IPS DF 4.7 (cell line): ENCODE measurements around the gene TFDP2.

Experiments
- DNase-seq: peaks from one replicate; pipeline ENCODE4 v3.0.0-alpha.2; 2013; ENCODE audit warnings: low spot score; ENCODE audit errors: extremely low read depth

TFDP2 gene

DNA sequence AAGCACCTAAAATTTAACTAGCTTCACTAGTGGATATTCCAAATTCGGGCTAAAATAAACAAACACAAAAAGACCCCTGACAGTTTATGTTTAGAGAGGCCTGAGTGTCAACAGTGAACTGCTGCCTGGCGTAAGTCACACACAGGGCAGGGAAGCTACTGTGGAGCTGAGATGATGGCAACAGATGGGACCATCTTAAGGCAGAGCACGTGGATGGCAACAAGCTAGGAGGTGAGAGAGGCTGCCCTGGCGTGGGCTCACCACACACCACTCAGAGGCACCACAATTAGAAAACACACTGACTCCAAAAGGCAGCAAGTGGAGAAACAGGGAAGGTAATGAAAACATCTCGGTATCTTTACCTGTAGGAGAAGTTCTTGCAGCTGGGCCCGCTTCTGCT is 179.6 kb downstream of the TFDP2 start:
- DNase-seq, result no peak

DNA sequence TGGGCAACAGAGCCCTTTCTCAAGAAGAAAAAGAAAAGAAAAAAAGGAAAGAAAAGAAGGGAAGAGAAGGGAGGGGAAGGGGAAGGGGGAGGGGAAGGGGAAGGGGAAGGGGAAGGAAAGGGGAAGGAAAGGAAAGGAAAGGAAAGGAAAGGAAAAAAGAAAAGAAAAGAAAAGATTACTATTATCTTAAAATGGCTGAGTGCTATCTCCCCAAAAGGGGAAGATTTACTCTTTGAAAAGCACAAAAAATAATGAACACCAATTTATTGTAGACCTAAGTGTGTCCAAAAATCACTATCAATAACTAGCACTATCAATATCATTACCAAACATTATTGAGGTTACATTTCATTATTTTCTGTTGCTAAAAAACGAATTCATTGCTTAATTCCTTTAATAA is 183.9 kb downstream of the TFDP2 start:
- DNase-seq, result no peak

DNA sequence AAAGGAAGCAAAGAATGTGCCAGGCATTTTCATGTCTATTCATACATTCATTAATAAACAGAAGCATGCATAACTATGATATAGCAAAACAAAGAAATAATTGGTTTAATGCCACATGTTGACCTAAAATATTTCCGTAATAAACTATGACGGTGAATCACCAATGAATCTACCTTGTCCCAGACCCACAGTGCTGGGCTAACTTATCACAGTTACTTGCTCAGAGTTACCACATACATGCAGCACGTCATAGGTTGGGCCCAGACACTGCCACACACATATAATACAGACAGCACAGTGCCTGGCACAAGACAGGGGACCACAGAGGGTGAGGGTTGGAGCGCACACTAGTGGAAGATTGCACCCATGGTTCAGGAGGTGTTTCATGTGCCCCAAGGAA is 186.0 kb downstream of the TFDP2 start:
- no peak for DNase-seq

GRCh38 chr3:141960731-141961130 is 188.6 kb downstream of the TFDP2 start:
- no peak for DNase-seq

GRCh38 chr3:141959589-141960554 is 189.5 kb downstream of the TFDP2 start:
- DNase-seq, result no peak

DNA sequence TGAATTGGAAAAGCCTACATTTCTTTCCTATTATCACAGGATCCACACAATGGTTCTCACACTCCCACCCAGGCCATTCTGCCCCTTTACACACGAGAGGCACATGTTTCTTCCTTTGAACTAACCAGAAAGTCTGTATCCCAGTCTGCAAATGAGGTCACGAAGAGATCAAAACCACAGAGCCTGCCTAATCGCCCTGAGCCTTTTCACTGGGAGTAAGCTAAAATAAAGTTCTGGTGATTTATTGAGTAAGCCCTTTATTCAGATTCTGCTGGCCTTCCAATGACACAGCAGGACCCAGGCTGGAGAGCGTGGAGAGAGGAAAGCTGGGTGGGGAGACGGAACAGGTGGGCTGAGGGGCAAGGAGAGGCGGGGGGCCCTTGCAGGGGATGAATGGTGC is 194.2 kb downstream of the TFDP2 start:
- DNase-seq, result no peak

DNA sequence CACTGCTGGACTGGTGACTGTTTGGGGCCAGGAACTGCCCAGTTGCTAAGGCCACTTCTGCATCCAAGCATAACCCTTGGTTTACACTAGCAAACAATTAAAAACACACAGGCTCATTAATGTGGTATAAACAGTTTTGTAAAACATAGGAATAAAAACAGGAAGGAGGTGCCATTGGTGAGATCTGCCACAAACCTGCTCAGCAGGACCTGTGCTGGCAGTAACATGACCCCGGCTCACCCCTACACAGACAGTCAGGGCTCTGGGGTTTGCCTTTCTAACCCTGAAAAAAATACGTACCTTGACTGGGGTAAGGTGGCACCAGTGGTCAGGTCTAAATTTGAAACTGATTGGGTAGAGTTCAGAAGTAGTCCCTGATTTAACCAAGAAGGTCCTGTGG is 196.7 kb downstream of the TFDP2 start:
- no peak for DNase-seq

DNA sequence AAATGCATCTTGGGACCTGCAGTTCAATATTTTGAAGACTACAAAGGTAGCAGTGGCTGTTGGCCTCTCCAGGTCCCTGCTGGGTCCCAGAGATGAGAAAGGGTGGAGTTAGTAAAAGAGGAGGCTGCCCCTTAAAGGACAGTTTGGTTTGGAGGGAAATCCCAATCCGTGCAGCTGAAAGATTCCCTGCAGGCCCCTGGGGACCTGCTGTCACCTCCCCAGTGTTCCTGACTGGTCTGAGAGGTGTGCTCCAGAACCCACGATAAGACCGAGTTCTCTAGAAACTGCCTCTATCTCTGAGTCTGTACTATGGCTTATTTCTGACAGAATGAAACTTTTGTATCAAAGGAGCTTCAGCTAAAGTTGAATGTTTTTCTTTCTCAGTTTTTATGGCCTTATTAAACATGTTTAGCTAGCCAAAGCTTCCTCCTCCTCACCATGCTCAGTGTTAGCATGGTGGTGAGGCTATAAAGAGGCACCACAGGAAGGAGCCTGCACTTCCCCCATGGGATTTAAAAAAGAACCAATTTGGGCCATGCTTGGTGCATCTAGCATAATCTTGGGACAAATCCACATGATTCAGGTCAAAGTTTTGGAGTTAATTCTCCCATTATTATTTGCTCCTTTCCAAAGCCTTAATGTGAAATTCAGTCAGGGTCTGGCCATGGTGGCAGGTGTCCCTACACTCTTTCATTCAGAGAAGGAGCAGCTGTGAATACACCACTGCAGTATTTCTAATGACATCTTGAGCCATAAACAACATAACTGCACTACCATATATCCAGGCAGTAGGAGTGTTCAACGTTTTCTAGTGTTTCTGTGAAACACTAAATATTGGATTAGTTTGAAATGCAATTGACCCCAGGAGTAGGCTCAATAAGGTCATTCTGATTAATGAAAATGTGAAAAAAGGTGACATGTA is 198.5 kb downstream of the TFDP2 start:
- no peak for DNase-seq

GRCh38 chr3:141949972-141950371 is 199.4 kb downstream of the TFDP2 start:
- no peak for DNase-seq

- no peak for DNase-seq
These were observed 199.9 kb downstream of the TFDP2 start for GRCh38 chr3:141949399-141949798.

DNA sequence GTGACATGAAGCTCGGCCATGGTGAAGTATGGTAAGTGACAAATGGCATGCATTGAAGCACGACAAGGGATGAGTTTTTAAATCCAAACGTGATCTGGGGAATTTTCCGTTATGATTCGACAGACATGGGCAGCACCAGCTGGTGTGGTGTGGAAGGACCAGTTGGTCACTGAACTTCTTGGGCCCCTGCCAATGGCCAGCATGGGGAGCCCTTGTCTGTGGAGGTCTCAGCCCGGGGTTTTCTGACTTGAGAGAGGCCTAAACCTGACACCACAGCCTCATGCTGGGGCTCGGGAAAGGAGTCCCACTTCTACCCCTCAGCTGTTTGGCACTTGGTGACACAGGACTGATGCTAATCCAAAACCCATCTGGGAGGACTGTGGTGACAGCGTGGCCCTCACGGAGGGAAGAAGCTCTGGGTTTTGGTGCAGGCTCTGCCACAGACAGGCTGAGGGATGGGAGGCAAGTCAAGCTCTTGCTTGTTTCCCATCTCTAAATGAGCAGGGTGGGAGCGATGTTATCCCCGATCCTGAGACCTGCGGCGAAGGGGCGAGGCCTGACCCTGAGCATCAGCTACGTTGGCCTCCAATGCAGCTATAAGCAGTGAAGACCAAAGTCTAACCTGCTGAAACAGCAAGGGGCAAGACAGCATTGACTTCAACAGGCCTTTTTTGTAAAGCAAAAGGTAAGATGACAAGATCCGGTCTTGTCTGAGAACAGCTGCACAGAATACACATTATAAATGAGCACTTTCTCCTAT is 203.4 kb downstream of the TFDP2 start:
- DNase-seq, result no peak

DNA sequence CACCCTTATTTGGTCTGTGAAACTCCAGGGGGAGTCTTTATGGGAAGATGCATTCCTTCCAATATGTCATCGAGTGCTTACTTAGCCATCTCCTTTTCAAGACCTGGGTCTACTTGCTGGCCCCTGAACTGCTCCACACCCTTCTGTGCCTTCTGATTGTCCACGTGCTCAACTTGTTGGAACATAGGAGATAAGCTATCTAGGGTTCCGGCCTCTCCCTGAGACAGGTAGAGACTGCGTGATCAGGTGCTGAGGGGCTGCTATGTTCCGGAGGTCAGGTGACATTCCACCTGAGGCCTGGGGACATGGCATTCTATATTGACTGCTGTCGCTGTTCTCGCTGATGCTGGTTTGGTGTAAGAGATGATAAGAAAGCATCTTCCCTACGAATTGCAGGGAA is 207.3 kb downstream of the TFDP2 start:
- DNase-seq, result no peak

DNA sequence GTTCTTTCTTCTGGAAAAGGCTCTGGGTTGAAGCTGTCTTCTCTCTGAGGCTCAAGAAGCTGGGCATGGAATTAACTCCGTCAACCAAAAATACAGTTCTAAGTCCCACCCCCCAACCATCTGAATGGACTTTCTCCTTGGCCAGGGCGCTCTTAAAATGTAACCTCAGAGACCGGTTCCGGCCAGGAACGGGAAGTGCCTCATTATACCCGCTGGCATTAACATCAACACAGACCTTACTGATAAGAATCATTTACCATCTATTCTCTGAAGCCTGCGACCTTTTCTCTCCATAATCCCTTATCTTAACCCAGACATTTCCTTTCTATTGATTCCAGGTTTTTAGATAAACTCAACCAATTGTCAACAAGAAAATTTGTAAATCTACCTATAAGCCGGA is 208.3 kb downstream of the TFDP2 start:
- no peak for DNase-seq

- DNase-seq, result no peak
These were observed 209.1 kb downstream of the TFDP2 start for GRCh38 chr3:141940194-141940776.

- DNase-seq, result no peak
These were observed 209.6 kb downstream of the TFDP2 start for GRCh38 chr3:141939759-141940158.

- DNase-seq, result no peak
These were observed 211.3 kb downstream of the TFDP2 start for GRCh38 chr3:141938011-141938500.

GRCh38 chr3:141934354-141934753 is 215.0 kb downstream of the TFDP2 start:
- no peak for DNase-seq

DNA sequence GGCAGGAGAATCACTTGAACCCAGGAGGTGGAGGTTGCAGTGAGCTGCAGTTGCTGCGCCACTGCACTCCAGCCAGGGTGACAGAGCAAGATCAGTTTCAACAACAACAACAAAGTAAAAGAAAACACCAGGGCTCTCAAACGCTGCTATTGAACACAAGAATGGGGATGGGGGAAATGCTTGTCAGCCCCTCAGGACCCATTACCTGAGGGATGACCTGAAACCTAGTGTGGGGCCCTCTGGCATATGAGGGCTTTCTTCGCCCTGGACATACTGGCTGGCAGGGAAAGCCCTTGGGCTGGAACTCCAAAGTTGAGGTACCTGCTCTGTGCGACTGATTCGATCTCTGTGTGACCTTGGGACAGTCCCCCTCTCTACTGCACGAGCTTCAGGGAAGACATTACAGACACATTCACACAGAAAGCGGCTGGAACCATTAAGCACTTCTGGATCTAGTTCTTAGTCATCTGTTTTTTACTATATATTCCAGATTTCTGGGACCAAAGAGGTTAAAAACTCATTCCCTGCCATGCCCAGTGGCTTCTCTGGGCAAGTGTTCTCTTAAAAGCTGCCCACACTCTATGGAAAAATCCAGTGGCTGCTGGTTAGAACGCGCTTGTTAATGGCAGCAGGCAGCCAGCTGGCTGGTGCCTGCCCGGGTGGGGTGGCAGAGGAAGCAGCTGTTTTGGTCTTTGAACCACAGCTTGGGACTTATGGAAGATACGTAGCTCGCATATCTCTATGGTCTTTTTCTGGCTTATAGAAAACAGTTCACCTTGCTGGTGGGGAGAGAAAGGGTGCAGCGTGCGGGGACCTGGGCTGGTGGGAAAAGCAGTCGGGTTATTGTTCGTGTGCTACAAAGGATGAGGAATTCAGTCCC is 215.7 kb downstream of the TFDP2 start:
- no peak for DNase-seq

DNA sequence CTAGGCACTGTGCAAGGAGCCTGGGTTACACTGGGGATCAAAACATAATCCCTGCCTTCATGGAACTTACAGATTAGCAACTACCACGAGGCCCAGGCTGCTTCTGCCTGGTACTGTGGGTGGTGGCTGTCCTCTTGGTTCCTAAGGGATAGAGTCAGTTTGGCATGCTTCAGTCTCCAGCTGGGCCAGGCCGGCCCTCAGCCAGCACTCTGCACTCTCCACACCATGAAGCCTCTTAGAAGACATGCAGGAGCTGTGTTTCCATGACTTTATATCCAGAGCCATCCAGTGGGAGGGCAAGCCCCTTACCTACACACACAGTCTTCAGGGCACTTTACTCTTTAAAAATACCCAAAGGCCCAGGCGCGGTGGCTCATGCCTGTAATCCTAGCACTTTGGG is 218.5 kb downstream of the TFDP2 start:
- no peak for DNase-seq
